DOHH2 (cell line): ENCODE measurements around the gene EMP1.

Experiments used
- EZH2phosphoT487 ChIP-seq: fragments of 200-600 bp; sonication (generic); IDR thresholded peaks from 2 replicates; pipeline ENCODE4 v1.6.1; 2017; ENCODE audit warnings: borderline replicate concordance, mild to moderate bottlenecking, antibody characterized with exemption, low read length, moderate library complexity, mixed read lengths
- TF ChIP-seq, protein P1 (sequence below): fragments of 200-600 bp; sonication (generic); IDR thresholded peaks from one replicate; pipeline ENCODE4 v1.5.1; 2014; ENCODE audit warnings: antibody characterized with exemption, mild to moderate bottlenecking, low read depth, low read length; ENCODE audit not compliant: poor library complexity, severe bottlenecking

DNA sequence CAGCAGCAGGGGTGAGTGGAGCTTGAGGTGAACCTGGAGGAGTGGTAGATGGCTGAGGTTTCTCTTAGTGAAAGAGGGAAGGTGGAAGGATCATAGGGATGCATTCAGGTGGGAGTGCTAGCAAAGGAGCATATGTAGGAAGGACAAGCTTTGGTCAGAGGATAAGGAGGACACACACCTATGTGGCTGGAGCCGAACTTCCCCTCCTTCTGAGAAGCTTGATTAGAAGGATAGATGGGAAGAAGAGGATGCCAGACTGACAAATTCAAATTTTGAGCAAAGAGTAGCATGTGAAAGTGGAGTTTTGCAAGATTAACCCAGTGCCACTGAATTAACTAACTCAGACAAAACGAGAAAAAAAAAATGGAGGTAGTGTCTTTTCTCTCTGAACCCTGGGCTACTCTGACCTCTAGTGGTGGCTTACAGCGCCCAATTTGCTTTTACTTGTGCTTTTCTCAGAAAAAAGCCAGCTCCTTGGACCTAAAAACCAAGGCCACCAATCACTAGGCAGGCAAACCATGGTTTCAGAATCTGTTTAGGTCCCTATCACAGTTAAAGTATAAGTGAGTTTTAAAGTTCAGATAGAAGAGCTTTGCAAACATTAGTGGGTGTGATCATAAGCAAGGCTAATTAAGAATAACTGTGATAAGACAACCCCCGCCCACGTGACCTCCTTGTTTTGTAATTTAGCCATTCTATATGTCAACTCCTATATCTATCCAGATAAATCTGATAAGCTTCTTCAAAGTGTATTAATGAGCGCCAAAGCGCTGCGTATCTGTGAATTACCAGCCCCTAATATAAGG lies 15.5 kb downstream of the EMP1 start:
- TF ChIP-seq, protein P1, sequence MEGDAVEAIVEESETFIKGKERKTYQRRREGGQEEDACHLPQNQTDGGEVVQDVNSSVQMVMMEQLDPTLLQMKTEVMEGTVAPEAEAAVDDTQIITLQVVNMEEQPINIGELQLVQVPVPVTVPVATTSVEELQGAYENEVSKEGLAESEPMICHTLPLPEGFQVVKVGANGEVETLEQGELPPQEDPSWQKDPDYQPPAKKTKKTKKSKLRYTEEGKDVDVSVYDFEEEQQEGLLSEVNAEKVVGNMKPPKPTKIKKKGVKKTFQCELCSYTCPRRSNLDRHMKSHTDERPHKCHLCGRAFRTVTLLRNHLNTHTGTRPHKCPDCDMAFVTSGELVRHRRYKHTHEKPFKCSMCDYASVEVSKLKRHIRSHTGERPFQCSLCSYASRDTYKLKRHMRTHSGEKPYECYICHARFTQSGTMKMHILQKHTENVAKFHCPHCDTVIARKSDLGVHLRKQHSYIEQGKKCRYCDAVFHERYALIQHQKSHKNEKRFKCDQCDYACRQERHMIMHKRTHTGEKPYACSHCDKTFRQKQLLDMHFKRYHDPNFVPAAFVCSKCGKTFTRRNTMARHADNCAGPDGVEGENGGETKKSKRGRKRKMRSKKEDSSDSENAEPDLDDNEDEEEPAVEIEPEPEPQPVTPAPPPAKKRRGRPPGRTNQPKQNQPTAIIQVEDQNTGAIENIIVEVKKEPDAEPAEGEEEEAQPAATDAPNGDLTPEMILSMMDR, result peak; percentile 82
- no peak for TF ChIP-seq EZH2phosphoT487
